HG02588 (cell line): Measurements from ENCODE around the gene ADAM11.

Source experiments
- ATAC-seq: cut with Tn5 transposase; IDR thresholded peaks from one replicate; pipeline ENCODE4 v1.9.1; 2021; ENCODE audit warnings: mild to moderate bottlenecking, moderate library complexity; ENCODE audit not compliant: unreplicated experiment

ADAM11 gene

GRCh38 chr17:44774271-44775135 lies 15.7 kb downstream of the ADAM11 start:
- ATAC-seq = no peak

GRCh38 chr17:44775136-44775837 lies 16.5 kb downstream of the ADAM11 start:
- peak; percentile 80 for ATAC-seq

GRCh38 chr17:44775838-44776621 lies 17.2 kb downstream of the ADAM11 start:
- no peak for ATAC-seq

DNA sequence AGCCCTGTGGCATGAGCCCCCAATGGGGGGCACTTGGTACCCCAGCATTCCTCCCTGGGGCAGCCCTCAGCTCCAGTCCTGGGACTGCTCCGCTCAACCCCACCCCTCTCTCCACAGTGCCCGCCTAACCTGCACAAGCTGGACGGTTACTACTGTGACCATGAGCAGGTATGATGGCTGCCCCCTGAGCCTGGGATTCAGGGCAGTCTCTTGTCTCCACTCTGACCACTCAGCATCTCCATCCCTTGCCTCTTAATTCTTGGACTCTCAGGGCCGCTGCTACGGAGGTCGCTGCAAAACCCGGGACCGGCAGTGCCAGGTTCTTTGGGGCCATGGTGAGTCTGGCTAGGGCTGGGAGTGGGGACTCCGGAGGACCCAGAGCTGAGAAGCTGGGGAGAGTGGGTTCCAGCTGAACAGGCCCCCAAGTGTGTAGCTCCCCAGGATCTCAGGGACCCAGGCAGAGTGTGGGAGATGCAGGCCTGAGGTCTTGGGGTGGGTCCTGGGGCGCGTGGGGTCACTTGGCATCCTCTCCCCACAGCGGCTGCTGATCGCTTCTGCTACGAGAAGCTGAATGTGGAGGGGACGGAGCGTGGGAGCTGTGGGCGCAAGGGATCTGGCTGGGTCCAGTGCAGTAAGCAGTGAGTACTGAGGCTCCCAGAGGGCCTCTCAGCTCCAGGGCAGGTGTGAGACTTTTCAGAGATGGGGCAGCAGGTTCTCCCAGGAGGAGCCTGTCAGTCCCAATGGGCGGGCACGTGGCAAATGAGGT lies 18.0 kb downstream of the ADAM11 start:
- no peak for ATAC-seq

DNA sequence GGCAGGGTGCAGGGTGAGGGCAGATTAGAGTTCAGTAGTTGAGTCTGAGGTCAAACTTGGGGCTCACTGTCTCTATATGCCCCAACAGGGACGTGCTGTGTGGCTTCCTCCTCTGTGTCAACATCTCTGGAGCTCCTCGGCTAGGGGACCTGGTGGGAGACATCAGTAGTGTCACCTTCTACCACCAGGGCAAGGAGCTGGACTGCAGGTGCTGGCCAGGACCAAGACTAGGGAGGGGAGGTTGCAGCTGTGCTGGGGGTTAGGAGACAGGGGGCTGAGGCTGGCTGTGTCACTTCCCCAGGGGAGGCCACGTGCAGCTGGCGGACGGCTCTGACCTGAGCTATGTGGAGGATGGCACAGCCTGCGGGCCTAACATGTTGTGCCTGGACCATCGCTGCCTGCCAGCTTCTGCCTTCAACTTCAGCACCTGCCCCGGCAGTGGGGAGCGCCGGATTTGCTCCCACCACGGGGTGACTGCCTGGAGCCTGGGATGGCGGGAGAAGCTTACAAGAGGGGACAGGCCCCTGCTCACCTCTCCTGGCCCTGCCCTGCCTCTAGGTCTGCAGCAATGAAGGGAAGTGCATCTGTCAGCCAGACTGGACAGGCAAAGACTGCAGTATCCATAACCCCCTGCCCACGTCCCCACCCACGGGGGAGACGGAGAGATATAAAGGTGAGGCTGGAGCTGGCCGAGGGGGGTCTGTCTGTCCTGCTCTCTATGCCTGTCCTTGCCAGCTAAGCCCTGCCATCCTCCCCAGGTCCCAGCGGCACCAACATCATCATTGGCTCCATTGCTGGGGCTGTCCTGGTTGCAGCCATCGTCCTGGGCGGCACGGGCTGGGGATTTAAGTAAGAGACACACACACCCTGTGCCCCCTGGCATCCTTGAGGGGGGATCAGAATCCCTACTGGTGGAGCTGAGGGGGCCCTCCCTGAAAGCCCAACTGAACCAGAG lies 18.9 kb downstream of the ADAM11 start:
- ATAC-seq = no peak

- no peak for ATAC-seq
Measured at GRCh38 chr17:44778656-44779210, 19.9 kb downstream of the ADAM11 start.

DNA sequence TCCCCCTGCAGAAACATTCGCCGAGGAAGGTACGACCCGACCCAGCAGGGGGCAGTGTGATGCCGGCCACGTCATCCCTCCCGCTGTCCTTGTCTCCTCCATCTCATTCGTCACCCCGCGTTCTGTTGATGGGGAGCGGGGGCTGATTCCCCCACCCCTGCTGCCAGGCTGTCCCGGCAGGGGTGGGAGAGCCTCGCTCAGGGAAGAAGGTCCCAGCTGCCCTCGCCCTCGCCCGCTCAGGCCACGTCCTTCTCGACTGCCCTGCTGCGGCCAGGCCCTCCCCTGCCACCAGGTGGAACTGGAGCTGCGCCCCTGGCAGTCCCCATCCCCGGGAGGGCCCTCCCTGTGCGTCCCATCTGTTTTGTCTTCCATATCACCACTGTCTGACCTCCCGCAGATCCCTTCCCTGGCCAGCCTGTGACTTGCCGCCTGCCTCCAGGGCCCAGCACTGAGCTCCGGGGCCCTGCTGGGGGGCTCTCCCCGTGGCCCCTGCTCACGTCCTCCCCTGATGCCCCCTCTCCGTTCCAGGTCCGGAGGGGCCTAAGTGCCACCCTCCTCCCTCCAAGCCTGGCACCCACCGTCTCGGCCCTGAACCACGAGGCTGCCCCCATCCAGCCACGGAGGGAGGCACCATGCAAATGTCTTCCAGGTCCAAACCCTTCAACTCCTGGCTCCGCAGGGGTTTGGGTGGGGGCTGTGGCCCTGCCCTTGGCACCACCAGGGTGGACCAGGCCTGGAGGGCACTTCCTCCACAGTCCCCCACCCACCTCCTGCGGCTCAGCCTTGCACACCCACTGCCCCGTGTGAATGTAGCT lies 20.6 kb downstream of the ADAM11 start:
- ATAC-seq = no peak

DNA sequence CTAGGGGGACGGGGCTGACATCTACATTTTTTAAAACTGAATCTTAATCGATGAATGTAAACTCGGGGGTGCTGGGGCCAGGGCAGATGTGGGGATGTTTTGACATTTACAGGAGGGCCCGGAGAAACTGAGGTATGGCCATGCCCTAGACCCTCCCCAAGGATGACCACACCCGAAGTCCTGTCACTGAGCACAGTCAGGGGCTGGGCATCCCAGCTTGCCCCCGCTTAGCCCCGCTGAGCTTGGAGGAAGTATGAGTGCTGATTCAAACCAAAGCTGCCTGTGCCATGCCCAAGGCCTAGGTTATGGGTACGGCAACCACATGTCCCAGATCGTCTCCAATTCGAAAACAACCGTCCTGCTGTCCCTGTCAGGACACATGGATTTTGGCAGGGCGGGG lies 21.4 kb downstream of the ADAM11 start:
- no peak for ATAC-seq

DNA sequence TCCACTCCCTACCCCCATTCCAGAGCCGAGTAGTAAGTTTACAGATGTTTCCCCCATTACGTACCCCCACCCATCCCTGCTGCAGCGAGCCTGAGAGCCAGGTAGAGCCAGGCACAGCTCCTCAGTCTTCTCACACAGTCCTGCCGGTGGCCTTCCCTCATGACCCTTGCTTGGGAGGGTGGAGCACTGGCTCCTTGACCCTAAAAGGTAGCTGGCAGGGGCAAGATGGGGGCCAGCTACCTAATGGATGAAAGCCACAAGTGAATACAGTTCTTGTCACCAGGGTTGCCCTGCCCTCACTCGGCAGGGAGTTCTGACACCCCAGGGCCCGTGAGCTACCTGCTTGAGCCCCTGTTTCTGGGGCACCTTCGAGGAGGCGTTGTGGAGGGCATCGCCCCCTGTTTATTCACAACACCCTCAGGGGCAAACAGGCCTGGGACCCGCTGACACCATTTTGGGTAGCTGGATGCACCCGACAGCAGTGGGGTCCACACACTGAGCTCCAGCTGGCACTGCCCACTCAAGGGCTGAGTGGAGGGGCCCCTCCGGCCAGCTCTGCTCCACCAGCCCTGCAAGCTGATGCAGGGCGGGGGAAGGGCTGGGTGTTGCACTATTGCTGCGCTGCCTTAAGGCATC lies 22.2 kb downstream of the ADAM11 start:
- ATAC-seq = no peak

- no peak for ATAC-seq
Measured at GRCh38 chr17:44781551-44782325, 22.9 kb downstream of the ADAM11 start.

- ATAC-seq = no peak
Measured at GRCh38 chr17:44782326-44782850, 23.6 kb downstream of the ADAM11 start.

DNA sequence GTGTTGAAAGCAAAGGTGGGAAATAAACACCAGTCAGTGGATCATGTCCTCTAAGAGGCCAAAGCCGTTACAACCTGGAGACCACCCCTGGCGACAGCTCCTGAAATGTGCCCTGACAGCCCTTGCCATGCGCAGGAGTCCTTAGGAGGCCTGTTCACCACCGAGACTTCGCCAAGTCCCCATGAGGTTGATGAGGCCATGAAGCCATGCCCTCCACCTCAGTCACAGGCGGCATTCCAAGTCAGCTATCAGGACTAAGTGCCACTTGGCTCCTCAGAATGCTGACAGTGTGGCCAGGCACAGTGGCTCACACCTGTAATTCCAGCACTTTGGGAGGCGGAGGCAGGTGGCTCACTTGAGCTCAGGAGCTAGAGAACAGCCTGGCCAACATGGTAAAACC lies 27.1 kb downstream of the ADAM11 start:
- ATAC-seq = no peak

DNA sequence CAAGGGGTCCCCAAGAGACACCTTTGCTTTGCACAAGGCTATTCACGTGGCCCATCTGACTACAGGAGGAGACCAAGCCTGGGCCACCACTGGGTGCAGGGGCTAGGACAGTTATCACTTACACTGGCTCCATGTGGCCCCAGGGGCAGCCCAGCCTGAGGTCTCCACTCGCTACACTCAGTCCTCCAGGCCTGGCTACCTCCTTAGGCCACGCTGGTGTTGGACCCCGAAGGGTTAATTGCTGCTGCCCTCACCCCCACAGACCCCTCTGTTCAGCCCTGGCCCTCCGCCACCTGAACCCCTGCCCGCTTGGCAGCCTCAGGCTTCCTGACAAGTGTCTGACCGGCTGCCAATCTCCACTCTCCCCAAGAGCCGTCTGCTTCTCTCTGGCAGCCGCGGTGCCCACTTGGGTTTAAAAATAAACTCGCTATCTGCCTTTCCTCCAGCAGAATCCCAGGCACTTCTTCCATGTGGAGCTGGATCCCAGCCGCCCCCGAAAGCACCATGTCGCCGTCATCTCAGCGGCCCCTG lies 27.8 kb downstream of the ADAM11 start:
- no peak for ATAC-seq

GRCh38 chr17:44787271-44787940 lies 28.6 kb downstream of the ADAM11 start:
- ATAC-seq = no peak

DNA sequence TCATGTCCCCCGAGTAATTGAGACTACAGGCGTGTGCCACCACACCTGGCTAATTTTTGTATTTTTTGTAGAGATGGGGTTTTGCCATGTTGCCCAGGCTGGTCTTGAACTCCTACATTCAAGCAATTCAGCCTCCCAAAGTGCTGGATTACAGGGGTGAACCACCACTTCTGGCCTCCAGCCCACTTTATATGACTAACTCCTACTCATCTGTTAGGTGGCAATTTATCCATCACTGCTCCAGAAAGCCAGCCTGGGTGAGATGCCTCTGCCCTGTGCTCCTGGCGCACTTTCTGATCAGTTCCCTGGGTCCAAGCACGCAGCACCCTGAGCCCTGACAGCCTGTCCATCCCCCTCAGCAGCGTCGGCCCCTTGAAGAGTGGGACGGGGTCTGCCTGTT lies 29.4 kb downstream of the ADAM11 start:
- ATAC-seq = no peak

DNA sequence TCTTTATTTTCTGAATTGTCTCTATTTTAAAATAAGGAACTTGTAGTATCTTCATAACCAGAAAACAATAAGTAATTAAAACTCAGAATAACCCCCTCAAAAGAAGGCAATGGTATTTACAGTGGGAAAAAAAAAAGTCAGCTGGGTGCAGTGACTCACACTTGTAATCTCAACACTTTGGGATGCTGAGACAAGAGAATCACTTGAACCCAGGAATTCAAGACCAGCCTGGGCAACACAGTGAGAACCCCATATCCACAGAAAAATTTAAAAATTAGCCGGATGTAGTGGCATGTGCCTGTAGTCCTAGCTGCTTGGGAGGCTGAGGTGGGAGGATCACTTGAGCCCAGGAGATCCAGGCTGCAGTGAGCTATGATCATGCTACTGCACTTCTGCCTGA lies 33.5 kb downstream of the ADAM11 start:
- ATAC-seq = no peak
